ENCODE measurements around the gene TBXAS1.

Gene TBXAS1

GRCh38 chr7:139813151-139813550 is 15.9 kb upstream of the TBXAS1 start:
- TF ChIP-seq, protein P1, sequence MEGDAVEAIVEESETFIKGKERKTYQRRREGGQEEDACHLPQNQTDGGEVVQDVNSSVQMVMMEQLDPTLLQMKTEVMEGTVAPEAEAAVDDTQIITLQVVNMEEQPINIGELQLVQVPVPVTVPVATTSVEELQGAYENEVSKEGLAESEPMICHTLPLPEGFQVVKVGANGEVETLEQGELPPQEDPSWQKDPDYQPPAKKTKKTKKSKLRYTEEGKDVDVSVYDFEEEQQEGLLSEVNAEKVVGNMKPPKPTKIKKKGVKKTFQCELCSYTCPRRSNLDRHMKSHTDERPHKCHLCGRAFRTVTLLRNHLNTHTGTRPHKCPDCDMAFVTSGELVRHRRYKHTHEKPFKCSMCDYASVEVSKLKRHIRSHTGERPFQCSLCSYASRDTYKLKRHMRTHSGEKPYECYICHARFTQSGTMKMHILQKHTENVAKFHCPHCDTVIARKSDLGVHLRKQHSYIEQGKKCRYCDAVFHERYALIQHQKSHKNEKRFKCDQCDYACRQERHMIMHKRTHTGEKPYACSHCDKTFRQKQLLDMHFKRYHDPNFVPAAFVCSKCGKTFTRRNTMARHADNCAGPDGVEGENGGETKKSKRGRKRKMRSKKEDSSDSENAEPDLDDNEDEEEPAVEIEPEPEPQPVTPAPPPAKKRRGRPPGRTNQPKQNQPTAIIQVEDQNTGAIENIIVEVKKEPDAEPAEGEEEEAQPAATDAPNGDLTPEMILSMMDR (conservative IDR thresholded peaks at IDR 0.05): no peak
- TF ChIP-seq ZFX (IDR thresholded peaks at IDR 0.05): no peak
- no peak overlapping the region for H3K27ac ChIP-seq

DNA sequence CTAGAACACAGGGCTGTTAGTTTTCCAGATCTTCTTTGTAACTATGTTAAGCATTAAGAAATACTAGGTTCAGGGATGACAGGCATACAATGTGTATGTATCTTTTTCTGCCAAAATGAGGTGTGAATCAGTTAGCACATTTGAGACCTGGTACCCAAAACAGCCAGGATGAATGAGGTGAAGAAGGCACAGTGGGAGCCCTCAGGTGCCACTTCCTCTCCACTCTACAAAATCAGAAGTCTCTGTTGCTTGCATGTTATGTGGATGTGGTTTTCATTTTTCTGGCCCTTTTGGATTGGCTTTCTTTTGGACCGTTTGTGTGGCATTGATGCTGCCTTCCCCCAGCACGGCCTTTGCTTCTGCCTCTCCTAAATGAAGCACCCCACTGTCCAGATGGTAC is 15.4 kb upstream of the TBXAS1 start:
- TF ChIP-seq, protein P1 (conservative IDR thresholded peaks at IDR 0.05): no peak
- TF ChIP-seq ZFX (IDR thresholded peaks at IDR 0.05): no peak
- no peak overlapping the region for H3K27ac ChIP-seq

GRCh38 chr7:139817249-139817648 is 11.8 kb upstream of the TBXAS1 start:
- no peak overlapping the region for H3K27ac ChIP-seq
- TF ChIP-seq ZFX (IDR thresholded peaks at IDR 0.05): no peak
- TF ChIP-seq, protein P1 (conservative IDR thresholded peaks at IDR 0.05): no peak

DNA sequence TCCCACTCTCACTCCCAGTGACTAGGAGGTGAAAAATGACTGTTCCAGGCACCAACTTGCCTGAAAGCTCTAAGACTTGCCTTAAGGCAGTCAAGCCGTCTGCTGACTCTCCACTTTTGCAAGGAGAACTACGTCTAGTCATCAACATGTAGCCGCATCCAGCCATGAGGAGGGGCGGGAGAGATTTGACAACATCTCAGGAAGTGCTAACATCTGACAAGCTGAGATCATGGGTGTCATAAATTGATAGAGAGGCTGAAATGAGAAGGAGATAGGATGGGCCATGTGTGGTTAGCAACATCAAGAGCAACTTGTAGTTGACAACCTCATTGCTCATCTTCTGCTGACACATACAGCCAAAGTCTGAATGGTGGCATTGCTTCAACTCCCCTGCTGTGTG is 9.0 kb upstream of the TBXAS1 start:
- no peak overlapping the region for H3K27ac ChIP-seq
- no peak for TF ChIP-seq ZFX (IDR thresholded peaks at IDR 0.05)
- TF ChIP-seq, protein P1 (conservative IDR thresholded peaks at IDR 0.05): no peak

- H3K27ac ChIP-seq: no peak overlapping the region
- TF ChIP-seq, protein P1 (conservative IDR thresholded peaks at IDR 0.05): no peak
- TF ChIP-seq ZFX (IDR thresholded peaks at IDR 0.05): no peak
These were observed 7.5 kb upstream of the TBXAS1 start for GRCh38 chr7:139821349-139822105.

DNA sequence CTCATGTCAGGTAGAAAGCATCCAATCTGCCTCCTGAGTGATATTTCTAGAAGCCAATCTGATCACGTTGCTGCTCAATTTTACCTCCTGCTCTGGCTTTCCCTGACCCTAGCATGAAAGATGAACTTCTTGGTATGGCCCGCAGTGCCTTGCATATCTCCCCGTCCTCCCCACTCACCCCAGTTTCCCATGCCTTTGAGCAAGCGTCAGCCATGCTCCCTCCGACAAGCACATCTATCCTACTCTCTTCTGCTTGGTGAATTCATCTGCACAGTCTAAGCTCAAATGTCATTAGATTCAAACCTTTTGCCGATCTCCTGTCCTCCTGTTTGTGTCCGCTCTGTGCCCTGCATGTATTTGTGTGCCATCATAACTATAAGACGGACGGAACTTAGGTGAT is 6.2 kb upstream of the TBXAS1 start:
- H3K27ac ChIP-seq: no peak overlapping the region
- TF ChIP-seq, protein P1 (conservative IDR thresholded peaks at IDR 0.05): no peak
- no peak for TF ChIP-seq ZFX (IDR thresholded peaks at IDR 0.05)

GRCh38 chr7:139823959-139824521 is 5.0 kb upstream of the TBXAS1 start:
- no peak for TF ChIP-seq ZFX (IDR thresholded peaks at IDR 0.05)
- TF ChIP-seq, protein P1 (conservative IDR thresholded peaks at IDR 0.05): no peak
- no peak overlapping the region for H3K27ac ChIP-seq
